OCI-LY3 (cell line): ENCODE results near the gene FAAP100.

Experiments
- EZH2phosphoT487 ChIP-seq: fragments of 200-600 bp; shearing (Covaris generic); IDR thresholded peaks from 2 replicates; pipeline ENCODE4 v1.6.1; 2018; ENCODE audit warnings: antibody characterized with exemption, mixed run types, low read depth
- TF ChIP-seq, protein P1 (sequence below): fragments of 200-600, 300-600 bp; sonication (generic); IDR thresholded peaks from 2 replicates; pipeline ENCODE4 v1.5.1; 2014; ENCODE audit warnings: antibody characterized with exemption, low read length, low read depth

DNA sequence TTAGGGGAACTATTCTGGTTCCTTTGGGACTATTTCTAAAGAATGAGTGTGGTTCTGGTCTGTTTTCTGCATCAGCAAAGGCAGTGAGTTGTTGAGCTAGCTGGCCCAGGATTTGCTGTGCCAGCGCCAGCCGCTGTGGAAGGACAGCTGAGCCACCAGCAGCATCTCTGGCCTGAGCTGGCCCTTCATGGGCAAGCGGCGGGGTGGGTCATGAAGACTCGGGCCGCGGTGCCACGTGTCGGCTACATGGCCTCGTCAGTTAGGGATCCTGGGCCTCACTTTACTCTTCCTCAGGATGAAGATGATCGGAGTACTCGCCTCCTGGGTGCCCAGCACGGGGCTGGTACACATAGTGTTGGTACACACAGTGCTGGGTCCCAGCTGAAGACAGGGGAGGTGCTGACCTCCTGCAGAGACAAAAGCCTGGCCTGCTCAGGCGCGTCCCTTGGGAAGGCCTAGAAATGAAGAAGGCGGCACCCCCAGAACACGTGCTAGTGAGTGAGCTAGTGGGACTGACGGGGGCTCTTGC, 17.9 kb upstream of the FAAP100 start:
- TF ChIP-seq, protein P1, sequence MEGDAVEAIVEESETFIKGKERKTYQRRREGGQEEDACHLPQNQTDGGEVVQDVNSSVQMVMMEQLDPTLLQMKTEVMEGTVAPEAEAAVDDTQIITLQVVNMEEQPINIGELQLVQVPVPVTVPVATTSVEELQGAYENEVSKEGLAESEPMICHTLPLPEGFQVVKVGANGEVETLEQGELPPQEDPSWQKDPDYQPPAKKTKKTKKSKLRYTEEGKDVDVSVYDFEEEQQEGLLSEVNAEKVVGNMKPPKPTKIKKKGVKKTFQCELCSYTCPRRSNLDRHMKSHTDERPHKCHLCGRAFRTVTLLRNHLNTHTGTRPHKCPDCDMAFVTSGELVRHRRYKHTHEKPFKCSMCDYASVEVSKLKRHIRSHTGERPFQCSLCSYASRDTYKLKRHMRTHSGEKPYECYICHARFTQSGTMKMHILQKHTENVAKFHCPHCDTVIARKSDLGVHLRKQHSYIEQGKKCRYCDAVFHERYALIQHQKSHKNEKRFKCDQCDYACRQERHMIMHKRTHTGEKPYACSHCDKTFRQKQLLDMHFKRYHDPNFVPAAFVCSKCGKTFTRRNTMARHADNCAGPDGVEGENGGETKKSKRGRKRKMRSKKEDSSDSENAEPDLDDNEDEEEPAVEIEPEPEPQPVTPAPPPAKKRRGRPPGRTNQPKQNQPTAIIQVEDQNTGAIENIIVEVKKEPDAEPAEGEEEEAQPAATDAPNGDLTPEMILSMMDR: no peak
- no peak for TF ChIP-seq EZH2phosphoT487
